Heart right ventricle (tissue), 16 donors: Measurements from ENCODE around the gene GAL3ST1. TPM values are rescaled to one million over a fixed set of nuclear protein-coding genes. Genes with fewer than 3 reads are reported as not detected.

Source experiments
- ATAC-seq, 8 donors: fragments of 200-7000 bp; cut with Tn5 transposase; one replicate each; pipeline ENCODE4 v1.9.1; 2020; ENCODE audit warnings: mild to moderate bottlenecking in 8 of 8, moderate library complexity in 8 of 8, moderate number of reproducible peaks in 1 of 8
- DNase-seq, 2 donors: peaks; one replicate each; pipeline ENCODE4 v3.0.0-alpha.2; 2020
- H3K27ac ChIP-seq, 10 donors: fragments of 200-600 bp; sonication (generic) in 2 of 10; one replicate each; pipeline versions ENCODE4 v1.5.0 to v1.8.0; 2020 to 2022; ENCODE audit warnings: mild to moderate bottlenecking in 3 of 10
- H3K27me3 ChIP-seq, 7 donors: fragments of 200-600 bp; one replicate each; pipeline ENCODE4 v1.8.0; 2021 to 2022; ENCODE audit warnings: mild to moderate bottlenecking in 2 of 7
- H3K36me3 ChIP-seq, 9 donors: fragments of 200-600 bp; sonication (generic) in 1 of 9; one replicate each; pipeline versions ENCODE4 v1.5.0 to v1.8.0; 2020 to 2022; ENCODE audit warnings: mild to moderate bottlenecking in 2 of 9
- H3K4me1 ChIP-seq, 9 donors: fragments of 200-600 bp; sonication (generic) in 1 of 9; one replicate each; pipeline versions ENCODE4 v1.5.0 to v1.8.0; 2020 to 2022; ENCODE audit warnings: mild to moderate bottlenecking in 4 of 9
- H3K4me3 ChIP-seq, 10 donors: fragments of 200-600 bp; sonication (generic) in 2 of 10; one replicate each; pipeline versions ENCODE4 v1.5.0 to v1.8.0; 2020 to 2022; ENCODE audit warnings: mild to moderate bottlenecking in 7 of 10, moderate library complexity in 2 of 10
- H3K9me3 ChIP-seq, 11 donors: fragments of 200-600 bp in 10 of 11; sonication (generic) in 2 of 11; one replicate each; pipeline versions ENCODE4 v1.5.0 to v1.8.0; 2013 to 2022; ENCODE audit warnings: mild to moderate bottlenecking in 2 of 11, control low read depth in 1 of 11, moderate library complexity in 1 of 11
- WGBS, 2 donors: extraction: QIAGEN DNeasy Blood & Tissue Kit; methylation state at CpG; one replicate each; pipeline ENCODE4 v1.1.7; 2013; ENCODE audit warnings: inconsistent platforms in 1 of 2; 5-methylcytosine and 5-hydroxymethylcytosine counted together
- intact Hi-C, 10 donors: fragments of 100-400 bp; cut with DNase I; formaldehyde crosslinking; loops; one replicate each; pipeline versions ENCODE4 v1.11.1 to v1.14.2; 2022
- polyA plus RNA-seq, 2 donors: library from polyadenylated mRNA; stranded (reverse); fragments of 200-250 nt; gene quantifications; one replicate each; pipeline ENCODE4 v1.2.3, GENCODE V29; 2013
- total RNA-seq, 10 donors: library from RNA; stranded (reverse); fragmentation: NEBNext Ultra II Directional in 3 of 10; extraction: Animal tissue kit (Norgen Biotek cat#: 25700) in 3 of 10; gene quantifications; one replicate each; pipeline versions ENCODE4 v1.2.1 to v1.2.4, GENCODE V29; 2021 to 2023
- TF ChIP-seq, protein P1 (sequence below), 9 donors: fragments of 200-600 bp; sonication (generic) in 2 of 9; IDR thresholded peaks; one replicate each; pipeline versions ENCODE4 v1.5.0 to v1.8.0; 2021 to 2022; ENCODE audit warnings: antibody characterized with exemption in 9 of 9, mild to moderate bottlenecking in 5 of 9, moderate library complexity in 1 of 9
- donor health status: Arrhythmogenic right ventricular cardiomyopathy.
- donor health status: ischemic (EF 13 %, LVEDD 7.1; RV severe dilation, severe dysfunction).
- donor health status: healthy with polysubstance abuse.
- donor health status: DM: no; HTN: yes; CAD: no.
- donor health status: DM: no; HTN: no; CAD: no.
- donor health status: ischemic (EF 25% LVEDD 6.9; RV normal size, moderate dysfunction).
- donor health status: ischemic (EF 25% LVEDD 5.7; RV mildly dilated, moderate dysfunction).
- donor health status: healthy.
- donor health status: DM: yes; HTN: yes; CAD: no.
- donor health status: Ischemic cardiomyopathy.
- donor health status: ischemic (EF 35%, LVEDD 5.7; RV mildly dilated, moderate dysfunction).
- donor health status: nonischemic (EF 11% LVEDD 7.7; RV severe dilation, severe dysfunction).
- donor health status: DM: yes; HTN: yes; CAD: no.
- donor health status: PGD.
- donor health status: ischemic (EF 29% LVEDD 5.4; RV normal size, mild dysfunction).
- donor health status: nonischemic (EF 23%, LVEDD 6.1; RV moderate dilation, normal function).

GAL3ST1 gene
- total and polyA plus RNA-seq, 12 donors: 0.22 to 0.49 (median 0.28) TPM; not detected in 8

DNA sequence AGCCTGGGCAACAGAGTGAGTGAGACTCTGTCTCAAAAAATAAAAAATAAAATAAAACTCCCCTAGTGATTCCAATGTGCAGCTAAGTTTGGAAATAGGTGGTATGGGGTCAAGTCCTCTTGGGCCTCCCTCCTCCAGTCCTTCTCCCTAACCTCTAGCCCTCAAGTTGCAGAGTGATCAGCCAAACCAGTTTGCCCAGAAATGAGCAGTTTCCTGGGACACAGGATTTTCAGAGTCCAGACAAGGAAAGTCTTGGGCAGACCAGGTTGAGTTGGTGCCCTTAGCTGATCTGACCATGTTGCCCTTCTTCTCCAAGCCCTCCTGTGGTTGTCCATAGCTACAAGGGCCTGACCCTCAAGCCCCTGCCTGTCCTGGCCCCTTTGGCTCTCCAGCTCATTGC lies 40.4 kb upstream of the GAL3ST1 start:
- Histone ChIP-seq H3K4me1 (peaks cover 0 to 14% (median 3%) of the 10 kb centered on the region in 9 donors), H3K4me3 (no peak overlapping the region), H3K9me3 (no peaks in the 10 kb centered on the region), H3K27ac (peak overlapping the region in 1 of 10 donors; percentile 66), H3K27me3 (no peaks in the 10 kb centered on the region), H3K36me3 (peaks cover 0 to 94% (median 2%) of the 10 kb centered on the region in 9 donors)
- TF ChIP-seq, protein P1, sequence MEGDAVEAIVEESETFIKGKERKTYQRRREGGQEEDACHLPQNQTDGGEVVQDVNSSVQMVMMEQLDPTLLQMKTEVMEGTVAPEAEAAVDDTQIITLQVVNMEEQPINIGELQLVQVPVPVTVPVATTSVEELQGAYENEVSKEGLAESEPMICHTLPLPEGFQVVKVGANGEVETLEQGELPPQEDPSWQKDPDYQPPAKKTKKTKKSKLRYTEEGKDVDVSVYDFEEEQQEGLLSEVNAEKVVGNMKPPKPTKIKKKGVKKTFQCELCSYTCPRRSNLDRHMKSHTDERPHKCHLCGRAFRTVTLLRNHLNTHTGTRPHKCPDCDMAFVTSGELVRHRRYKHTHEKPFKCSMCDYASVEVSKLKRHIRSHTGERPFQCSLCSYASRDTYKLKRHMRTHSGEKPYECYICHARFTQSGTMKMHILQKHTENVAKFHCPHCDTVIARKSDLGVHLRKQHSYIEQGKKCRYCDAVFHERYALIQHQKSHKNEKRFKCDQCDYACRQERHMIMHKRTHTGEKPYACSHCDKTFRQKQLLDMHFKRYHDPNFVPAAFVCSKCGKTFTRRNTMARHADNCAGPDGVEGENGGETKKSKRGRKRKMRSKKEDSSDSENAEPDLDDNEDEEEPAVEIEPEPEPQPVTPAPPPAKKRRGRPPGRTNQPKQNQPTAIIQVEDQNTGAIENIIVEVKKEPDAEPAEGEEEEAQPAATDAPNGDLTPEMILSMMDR (IDR thresholded peaks at IDR 0.05): no peak
- intact Hi-C loops: no loop called here
- no peak for DNase-seq
- ATAC-seq: no peak

DNA sequence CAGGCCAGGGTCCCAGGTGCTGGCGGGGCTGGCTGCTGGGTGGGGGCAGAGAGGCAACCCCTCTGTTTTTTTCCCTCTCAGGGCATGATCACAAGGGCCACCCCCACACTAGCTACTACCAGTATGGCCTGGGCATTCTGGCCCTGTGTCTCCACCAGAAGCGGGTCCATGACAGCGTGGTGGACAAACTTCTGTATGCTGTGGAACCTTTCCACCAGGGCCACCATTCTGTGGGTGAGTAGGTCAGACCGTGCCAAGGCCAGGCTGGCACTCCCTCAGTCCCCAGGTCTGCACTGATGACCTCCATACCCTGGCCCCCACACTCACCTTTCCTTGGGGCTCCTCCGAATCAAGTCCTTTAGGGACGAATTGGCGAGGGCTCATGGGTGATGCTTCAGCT lies 39.8 kb upstream of the GAL3ST1 start:
- no peaks in the 10 kb centered on the region for H3K27me3 ChIP-seq
- no peak overlapping the region for H3K4me3 ChIP-seq
- TF ChIP-seq, protein P1 (IDR thresholded peaks at IDR 0.05): no peak
- ATAC-seq: no peak
- 97 to 98% methylated on average over 7 of the region's 7 CpGs for WGBS, 2 donors
- H3K27ac ChIP-seq: no peak overlapping the region
- peaks cover 0 to 88% (median 0%) of the 10 kb centered on the region in 9 donors for H3K36me3 ChIP-seq
- no peaks in the 10 kb centered on the region for H3K9me3 ChIP-seq
- peaks cover 0 to 20% (median 8%) of the 10 kb centered on the region in 9 donors for H3K4me1 ChIP-seq
- intact Hi-C loops: no loop called here
- DNase-seq: no peak

DNA sequence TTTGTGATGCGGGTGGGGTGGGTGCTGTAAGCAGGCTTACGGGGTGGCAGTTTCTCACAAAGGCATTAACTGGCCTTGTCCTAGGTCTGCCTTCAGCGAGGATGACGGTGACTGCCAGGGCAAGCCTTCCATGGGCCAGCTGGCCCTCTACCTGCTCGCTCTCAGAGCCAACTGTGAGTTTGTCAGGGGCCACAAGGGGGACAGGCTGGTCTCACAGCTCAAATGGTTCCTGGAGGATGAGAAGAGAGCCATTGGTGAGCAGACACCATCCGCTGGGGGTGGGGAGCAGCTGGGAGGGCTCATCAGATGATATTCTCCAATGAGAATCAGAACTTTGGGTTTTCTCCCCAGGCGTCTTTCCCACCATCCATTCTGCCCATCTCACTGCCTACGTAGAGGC lies 38.3 kb upstream of the GAL3ST1 start:
- no peaks in the 10 kb centered on the region for H3K27me3 ChIP-seq
- intact Hi-C loops: no loop called here
- ATAC-seq (no peak), DNase-seq (no peak)
- H3K36me3 ChIP-seq: peaks cover 0 to 73% (median 0%) of the 10 kb centered on the region in 9 donors
- WGBS, 2 donors: 95 to 97% methylated on average over 8 of the region's 8 CpGs
- no peak overlapping the region for H3K27ac ChIP-seq
- TF ChIP-seq, protein P1 (IDR thresholded peaks at IDR 0.05): no peak
- H3K4me3 ChIP-seq: no peak overlapping the region
- H3K4me1 ChIP-seq: peaks cover 3 to 35% (median 23%) of the 10 kb centered on the region in 9 donors
- H3K9me3 ChIP-seq: no peaks in the 10 kb centered on the region

DNA sequence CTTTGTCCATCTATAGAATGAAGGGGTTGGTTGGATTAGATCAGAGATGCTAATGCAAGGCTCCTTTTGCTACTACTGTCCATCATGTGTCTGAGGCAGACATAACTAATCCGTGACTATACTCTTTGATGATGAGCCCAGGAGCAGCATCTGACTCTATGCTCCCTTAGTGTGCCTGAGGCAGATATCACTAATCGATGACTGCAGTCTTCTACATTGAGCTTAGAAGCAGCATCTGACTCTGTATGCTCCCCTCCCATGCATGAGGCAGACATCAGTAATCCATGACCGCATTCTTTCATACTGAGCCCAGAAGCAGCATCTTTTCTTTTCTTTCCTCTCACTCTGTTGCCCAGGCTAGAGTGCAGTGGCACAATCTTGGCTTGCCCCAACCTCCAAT lies 36.7 kb upstream of the GAL3ST1 start:
- Histone ChIP-seq H3K27me3 (no peaks in the 10 kb centered on the region), H3K27ac (no peak overlapping the region), H3K4me1 (peaks cover 6 to 47% (median 33%) of the 10 kb centered on the region in 9 donors), H3K4me3 (no peak overlapping the region), H3K9me3 (no peaks in the 10 kb centered on the region), H3K36me3 (peaks cover 0 to 58% (median 0%) of the 10 kb centered on the region in 9 donors)
- no peak for ATAC-seq
- intact Hi-C loops: no loop called here
- no peak for DNase-seq
- TF ChIP-seq, protein P1 (IDR thresholded peaks at IDR 0.05): no peak
- WGBS, 2 donors: 94 to 95% methylated on average over 3 of the region's 3 CpGs
